DND-41 (cell line): Measurements from ENCODE around the gene BATF2.

ENCODE experiments used
- ATAC-seq: fragments of 200-7000 bp; cut with Tn5 transposase; 3 replicates; pipeline ENCODE4 v1.9.1; 2021; ENCODE audit warnings: low read depth; ENCODE audit not compliant: insufficient read depth
- DNase-seq: peaks from one replicate; pipeline ENCODE4 v3.0.0-alpha.2; 2020
- H2AFZ ChIP-seq: 2 replicates; pipeline ENCODE4 v1.6.0; 2012; ENCODE audit warnings: low read depth, low read length
- H3K27ac ChIP-seq: 2 replicates; pipeline ENCODE4 v1.5.1; 2012; ENCODE audit warnings: low read length, inconsistent platforms
- H3K27me3 ChIP-seq: fragments of 200-600 bp; sonication (generic); 2 replicates; pipeline ENCODE4 v1.6.0; 2012; ENCODE audit warnings: low read length, mild to moderate bottlenecking, inconsistent platforms; ENCODE audit not compliant: insufficient read depth, poor library complexity
- H3K36me3 ChIP-seq: 2 replicates; pipeline ENCODE4 v1.5.1; 2012; ENCODE audit warnings: low read length, inconsistent platforms; ENCODE audit not compliant: insufficient read depth
- H3K4me1 ChIP-seq: 2 replicates; pipeline ENCODE4 v1.5.1; 2012; ENCODE audit warnings: mild to moderate bottlenecking, low read length; ENCODE audit not compliant: insufficient read depth
- H3K4me2 ChIP-seq: 2 replicates; pipeline ENCODE4 v1.6.0; 2012; ENCODE audit warnings: mild to moderate bottlenecking, moderate library complexity, low read length, inconsistent platforms; ENCODE audit not compliant: insufficient read depth
- H3K4me3 ChIP-seq, 2 experiments: fragments of 200-600 bp in 1 of 2; shearing (Covaris generic) in 1 of 2; 2 replicates each; pipeline ENCODE4 v1.5.1; 2012 to 2016; ENCODE audit warnings: inconsistent platforms in 2 of 2, low read length in 2 of 2, mild to moderate bottlenecking in 2 of 2, low read depth in 1 of 2, moderate library complexity in 1 of 2
- H3K79me2 ChIP-seq: 2 replicates; pipeline ENCODE4 v1.6.0; 2012; ENCODE audit warnings: low read length, inconsistent platforms; ENCODE audit not compliant: insufficient read depth
- H3K9ac ChIP-seq: 2 replicates; pipeline ENCODE4 v1.6.0; 2012; ENCODE audit warnings: low read depth, mild to moderate bottlenecking, inconsistent platforms, low read length, moderate library complexity
- H3K9me3 ChIP-seq: 2 replicates; pipeline ENCODE4 v1.5.1; 2012; ENCODE audit warnings: low read length, moderate library complexity, mild to moderate bottlenecking, inconsistent platforms; ENCODE audit not compliant: insufficient read depth, severe bottlenecking
- H4K20me1 ChIP-seq: 2 replicates; pipeline ENCODE4 v1.6.0; 2012; ENCODE audit warnings: low read length; ENCODE audit not compliant: insufficient read depth
- EZH2 ChIP-seq: IDR thresholded peaks from 3 replicates; pipeline ENCODE4 v1.6.1; 2012; ENCODE audit warnings: borderline replicate concordance, low read depth, mild to moderate bottlenecking, moderate library complexity, low read length, inconsistent platforms; ENCODE audit not compliant: severe bottlenecking
- TF ChIP-seq, protein P1 (sequence below): IDR thresholded peaks from 2 replicates; pipeline ENCODE4 v1.5.1; 2012; ENCODE audit warnings: borderline replicate concordance, low read length, moderate library complexity, mild to moderate bottlenecking; ENCODE audit not compliant: poor library complexity, severe bottlenecking; ENCODE audit errors: extremely low read depth

BATF2 gene

DNA sequence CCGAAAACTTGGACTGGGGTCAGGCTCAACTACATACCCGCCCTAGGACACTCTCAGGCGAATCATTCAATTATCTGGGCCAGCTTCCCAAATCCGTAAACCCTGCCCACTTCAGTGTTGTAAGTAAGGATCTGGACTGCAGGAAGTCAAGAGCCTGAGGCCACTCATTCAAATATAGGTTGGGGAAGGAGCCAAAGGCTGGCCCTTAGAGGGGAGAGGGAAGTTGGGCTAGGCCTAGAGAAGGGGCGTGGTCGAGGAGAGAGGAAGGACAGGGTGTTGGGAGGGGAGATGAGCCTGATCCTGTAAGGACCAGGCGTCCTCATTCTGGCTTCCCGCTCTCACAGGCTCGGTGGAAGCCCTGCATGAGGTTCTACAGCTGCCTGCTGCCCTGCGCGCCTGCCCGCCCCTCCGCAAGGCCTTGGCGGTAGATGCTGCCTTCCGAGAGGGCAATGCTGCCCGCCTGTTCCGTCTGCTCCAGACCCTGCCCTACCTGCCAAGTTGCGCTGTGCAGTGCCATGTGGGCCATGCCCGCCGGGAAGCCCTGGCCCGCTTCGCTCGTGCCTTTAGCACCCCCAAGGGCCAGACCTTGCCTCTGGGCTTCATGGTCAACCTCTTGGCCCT lies 47.2 kb upstream of the BATF2 start:
- Histone ChIP-seq H3K4me2 (peak overlapping the region; percentile 93; the same call in 1 of the 2 replicates), H3K4me1 (peaks cover 44% of the 10 kb centered on the region), H2AFZ (no peak overlapping the region), H3K36me3 (peaks cover 37% of the 10 kb centered on the region), H3K9ac (0 out of 2 replicates have a peak overlapping the region, but pooled peaks have one; percentile 9), H3K9me3 (no peaks in the 10 kb centered on the region), H4K20me1 (peaks cover 30% of the 10 kb centered on the region), H3K27me3 (no peaks in the 10 kb centered on the region), H3K4me3 (no peak overlapping the region), H3K27ac (no peak overlapping the region), H3K79me2 (peaks cover 42% of the 10 kb centered on the region)
- DNase-seq (no peak), ATAC-seq (no peak)
- TF ChIP-seq EZH2: no peak
- TF ChIP-seq, protein P1, sequence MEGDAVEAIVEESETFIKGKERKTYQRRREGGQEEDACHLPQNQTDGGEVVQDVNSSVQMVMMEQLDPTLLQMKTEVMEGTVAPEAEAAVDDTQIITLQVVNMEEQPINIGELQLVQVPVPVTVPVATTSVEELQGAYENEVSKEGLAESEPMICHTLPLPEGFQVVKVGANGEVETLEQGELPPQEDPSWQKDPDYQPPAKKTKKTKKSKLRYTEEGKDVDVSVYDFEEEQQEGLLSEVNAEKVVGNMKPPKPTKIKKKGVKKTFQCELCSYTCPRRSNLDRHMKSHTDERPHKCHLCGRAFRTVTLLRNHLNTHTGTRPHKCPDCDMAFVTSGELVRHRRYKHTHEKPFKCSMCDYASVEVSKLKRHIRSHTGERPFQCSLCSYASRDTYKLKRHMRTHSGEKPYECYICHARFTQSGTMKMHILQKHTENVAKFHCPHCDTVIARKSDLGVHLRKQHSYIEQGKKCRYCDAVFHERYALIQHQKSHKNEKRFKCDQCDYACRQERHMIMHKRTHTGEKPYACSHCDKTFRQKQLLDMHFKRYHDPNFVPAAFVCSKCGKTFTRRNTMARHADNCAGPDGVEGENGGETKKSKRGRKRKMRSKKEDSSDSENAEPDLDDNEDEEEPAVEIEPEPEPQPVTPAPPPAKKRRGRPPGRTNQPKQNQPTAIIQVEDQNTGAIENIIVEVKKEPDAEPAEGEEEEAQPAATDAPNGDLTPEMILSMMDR: no peak

DNA sequence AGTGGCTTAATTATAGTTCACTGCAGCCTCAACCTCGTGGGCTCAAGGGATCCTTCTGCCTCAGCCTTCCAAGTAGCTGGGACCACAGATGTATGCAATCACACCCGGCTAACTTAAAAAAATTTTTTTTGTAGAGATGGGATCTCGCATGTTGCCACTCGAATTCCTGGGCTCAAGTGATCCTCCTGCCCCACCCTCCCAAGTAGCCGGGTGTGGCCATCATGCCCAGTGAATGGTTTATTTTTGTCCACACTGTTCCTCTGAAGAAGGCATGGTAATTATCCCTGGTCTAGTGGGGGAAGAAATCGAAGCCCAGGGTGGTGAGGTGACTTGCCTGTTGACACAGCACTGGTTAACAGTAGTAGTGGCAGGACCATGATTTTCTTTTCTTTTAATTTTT lies 46.1 kb upstream of the BATF2 start:
- TF ChIP-seq EZH2: no peak
- TF ChIP-seq, protein P1: no peak
- Histone ChIP-seq H2AFZ (no peak overlapping the region), H3K27ac (no peak overlapping the region), H3K9ac (peak overlapping the region; percentile 91), H3K4me2 (peak overlapping the region; percentile 93), H3K4me1 (peaks cover 44% of the 10 kb centered on the region), H3K36me3 (peaks cover 45% of the 10 kb centered on the region), H4K20me1 (peaks cover 30% of the 10 kb centered on the region), H3K79me2 (peaks cover 42% of the 10 kb centered on the region), H3K4me3 (peak overlapping the region in 1 of 2 experiments; percentile 95; a peak in 2 of 4 replicates), H3K27me3 (no peaks in the 10 kb centered on the region), H3K9me3 (no peaks in the 10 kb centered on the region)
- DNase-seq: no peak
- no peak for ATAC-seq

DNA sequence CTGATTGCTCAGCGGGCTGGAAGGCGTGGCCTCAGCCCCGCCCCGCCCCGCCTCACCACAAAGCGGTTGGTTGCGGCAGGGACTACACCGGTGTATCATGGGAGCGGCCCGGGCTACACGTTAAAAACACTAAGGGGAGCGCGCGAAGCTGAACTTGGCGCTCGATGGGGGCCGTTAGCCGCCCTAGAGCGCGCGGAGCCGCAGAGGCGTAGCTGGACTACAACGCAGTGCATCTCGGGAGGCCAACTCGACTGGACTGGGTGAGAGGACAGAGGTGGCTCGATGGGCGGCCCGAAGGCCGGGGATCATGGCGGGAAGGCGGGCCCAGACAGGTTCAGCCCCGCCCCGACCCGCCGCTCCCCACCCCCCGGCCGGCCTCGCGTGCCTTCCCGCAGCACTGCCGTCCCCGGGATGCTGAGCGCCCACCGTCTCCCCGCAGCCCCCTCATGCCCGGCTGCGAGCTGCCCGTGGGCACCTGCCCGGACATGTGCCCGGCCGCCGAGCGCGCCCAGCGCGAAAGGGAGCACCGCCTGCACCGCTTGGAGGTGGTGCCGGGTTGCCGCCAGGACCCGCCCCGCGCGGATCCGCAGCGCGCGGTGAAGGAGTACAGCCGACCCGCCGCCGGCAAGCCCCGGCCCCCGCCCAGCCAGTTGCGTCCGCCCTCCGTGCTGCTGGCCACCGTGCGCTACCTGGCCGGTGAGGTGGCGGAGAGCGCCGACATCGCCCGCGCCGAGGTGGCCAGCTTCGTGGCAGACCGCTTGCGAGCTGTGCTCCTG lies 44.3 kb upstream of the BATF2 start, which contains the start of gene SAC3D1:
SAC3D1 (plus strand) TSS at position 364 of the 776 bp plus-strand sequence; CDS start at position 447, 83 bp downstream.
- Histone ChIP-seq H3K27me3 (no peaks in the 10 kb centered on the region), H4K20me1 (peaks cover 27% of the 10 kb centered on the region), H3K79me2 (peaks cover 42% of the 10 kb centered on the region), H3K4me2 (peak within 1 kb of the TSS; percentile 93), H3K9me3 (no peaks in the 10 kb centered on the region), H3K9ac (peak within 1 kb of the TSS; percentile 91), H2AFZ (peak within 1 kb of the TSS; percentile 81), H3K36me3 (peaks cover 50% of the 10 kb centered on the region), H3K27ac (peak within 1 kb of the TSS; percentile 89), H3K4me3 (peak within 1 kb of the TSS; percentile 74 to 95), H3K4me1 (peaks cover 44% of the 10 kb centered on the region)
- ATAC-seq: peak; percentile 89
- no peak for TF ChIP-seq EZH2
- TF ChIP-seq, protein P1: no peak
- DNase-seq: peak; percentile 96
